Neural crest cell (in vitro differentiated cells): Measurements from ENCODE around the gene TRAF2. TPM values are rescaled to one million over a fixed set of nuclear protein-coding genes. Genes with fewer than 3 reads are reported as not detected.
A peak's percentile ranks its signal among the peaks of the same experiment; 100 is the strongest.

ENCODE experiments used
- DNase-seq: peaks from one replicate; pipeline ENCODE4 v3.0.0; 2021; ENCODE audit warnings: low read depth, mixed read lengths, low spot score
- H3K27ac Mint-ChIP-seq: one replicate; pipeline ENCODE4 v1.8.0; 2021; ENCODE audit warnings: mild to moderate bottlenecking, mixed read lengths; ENCODE audit not compliant: unreplicated experiment
- H3K27me3 Mint-ChIP-seq: 2 replicates; pipeline ENCODE4 v1.8.0; 2021; ENCODE audit warnings: low read depth, mild to moderate bottlenecking, mixed read lengths
- H3K36me3 Mint-ChIP-seq: 2 replicates; pipeline ENCODE4 v1.8.0; 2021; ENCODE audit warnings: low read depth, mild to moderate bottlenecking, mixed read lengths
- H3K4me1 Mint-ChIP-seq: 2 replicates; pipeline ENCODE4 v1.8.0; 2021; ENCODE audit warnings: mixed read lengths
- H3K4me3 Mint-ChIP-seq: one replicate; pipeline ENCODE4 v1.8.0; 2021; ENCODE audit warnings: mild to moderate bottlenecking, mixed read lengths
- H3K9me3 Mint-ChIP-seq: 2 replicates; pipeline ENCODE4 v1.8.0; 2021; ENCODE audit warnings: mixed read lengths
- total RNA-seq: library from RNA; stranded (reverse); gene quantifications from 2 replicates; pipeline ENCODE4 v1.2.1, GENCODE V29; 2021
- TF ChIP-seq, protein P1 (sequence below): fragments of 200-600 bp; sonication (generic); conservative IDR thresholded peaks from 2 replicates; pipeline ENCODE4 v1.5.0; 2021; ENCODE audit warnings: antibody characterized with exemption, mild to moderate bottlenecking

The TRAF2 gene
- total RNA-seq, 1 donor from 2014 or later, result 30.1 TPM

DNA sequence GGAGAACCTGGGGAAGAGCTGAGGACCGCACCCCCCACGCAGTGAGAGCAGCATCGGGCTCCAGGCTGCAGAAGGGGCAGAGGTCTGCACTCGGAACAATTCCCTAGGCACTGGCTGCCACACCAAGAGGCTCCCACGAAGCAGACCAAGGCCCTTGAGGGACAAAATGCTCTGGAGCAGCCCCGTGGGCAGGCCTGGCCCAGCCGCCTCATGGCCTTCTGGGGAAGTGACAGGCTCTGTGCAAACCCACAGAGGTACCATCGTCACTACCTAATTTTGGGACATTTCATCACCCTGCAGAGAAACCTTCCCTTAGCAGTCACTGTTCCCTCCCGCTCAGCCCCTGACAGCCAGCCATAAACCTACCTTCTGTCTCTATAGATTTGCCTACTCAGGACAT, 42.3 kb downstream of the TRAF2 start:
- H3K36me3 Mint-ChIP-seq, result peaks cover 17% of the 10 kb centered on the region

DNA sequence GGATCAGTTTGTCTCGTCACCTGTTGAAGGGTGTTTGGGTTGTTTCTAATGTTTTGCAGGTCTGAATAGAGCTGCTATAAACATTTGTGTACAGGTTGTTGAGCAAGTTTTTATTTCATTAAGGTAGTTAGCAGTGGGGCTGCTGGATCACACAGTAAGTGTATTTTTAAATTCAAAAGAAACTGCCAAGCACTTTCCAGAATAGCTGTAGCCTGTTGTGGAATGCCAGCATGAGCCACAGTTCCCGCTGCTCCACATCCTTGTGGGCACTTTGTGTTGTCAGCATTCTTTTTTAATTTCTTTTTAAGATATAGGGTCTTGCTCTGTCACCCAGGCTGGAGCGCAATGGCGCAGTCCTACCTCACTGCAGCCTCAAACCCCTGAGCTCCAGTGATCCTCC, 43.7 kb downstream of the TRAF2 start:
- no peak overlapping the region for H3K4me3 Mint-ChIP-seq
- H3K4me1 Mint-ChIP-seq, result peaks cover 7% of the 10 kb centered on the region
- peaks cover 2% of the 10 kb centered on the region for H3K9me3 Mint-ChIP-seq
- H3K36me3 Mint-ChIP-seq, result peaks cover 23% of the 10 kb centered on the region
- H3K27me3 Mint-ChIP-seq, result no peaks in the 10 kb centered on the region
- TF ChIP-seq, protein P1, sequence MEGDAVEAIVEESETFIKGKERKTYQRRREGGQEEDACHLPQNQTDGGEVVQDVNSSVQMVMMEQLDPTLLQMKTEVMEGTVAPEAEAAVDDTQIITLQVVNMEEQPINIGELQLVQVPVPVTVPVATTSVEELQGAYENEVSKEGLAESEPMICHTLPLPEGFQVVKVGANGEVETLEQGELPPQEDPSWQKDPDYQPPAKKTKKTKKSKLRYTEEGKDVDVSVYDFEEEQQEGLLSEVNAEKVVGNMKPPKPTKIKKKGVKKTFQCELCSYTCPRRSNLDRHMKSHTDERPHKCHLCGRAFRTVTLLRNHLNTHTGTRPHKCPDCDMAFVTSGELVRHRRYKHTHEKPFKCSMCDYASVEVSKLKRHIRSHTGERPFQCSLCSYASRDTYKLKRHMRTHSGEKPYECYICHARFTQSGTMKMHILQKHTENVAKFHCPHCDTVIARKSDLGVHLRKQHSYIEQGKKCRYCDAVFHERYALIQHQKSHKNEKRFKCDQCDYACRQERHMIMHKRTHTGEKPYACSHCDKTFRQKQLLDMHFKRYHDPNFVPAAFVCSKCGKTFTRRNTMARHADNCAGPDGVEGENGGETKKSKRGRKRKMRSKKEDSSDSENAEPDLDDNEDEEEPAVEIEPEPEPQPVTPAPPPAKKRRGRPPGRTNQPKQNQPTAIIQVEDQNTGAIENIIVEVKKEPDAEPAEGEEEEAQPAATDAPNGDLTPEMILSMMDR, result no peak
- DNase-seq, result no peak
- H3K27ac Mint-ChIP-seq, result no peak overlapping the region

More for the DNA sequence above, 42.3 kb downstream of the TRAF2 start:
- no peak for DNase-seq
- Mint-ChIP-seq H3K27ac (no peak overlapping the region), H3K4me1 (peaks cover 7% of the 10 kb centered on the region), H3K27me3 (no peaks in the 10 kb centered on the region), H3K9me3 (peaks cover 2% of the 10 kb centered on the region), H3K4me3 (no peak overlapping the region)
- TF ChIP-seq, protein P1, result no peak

DNA sequence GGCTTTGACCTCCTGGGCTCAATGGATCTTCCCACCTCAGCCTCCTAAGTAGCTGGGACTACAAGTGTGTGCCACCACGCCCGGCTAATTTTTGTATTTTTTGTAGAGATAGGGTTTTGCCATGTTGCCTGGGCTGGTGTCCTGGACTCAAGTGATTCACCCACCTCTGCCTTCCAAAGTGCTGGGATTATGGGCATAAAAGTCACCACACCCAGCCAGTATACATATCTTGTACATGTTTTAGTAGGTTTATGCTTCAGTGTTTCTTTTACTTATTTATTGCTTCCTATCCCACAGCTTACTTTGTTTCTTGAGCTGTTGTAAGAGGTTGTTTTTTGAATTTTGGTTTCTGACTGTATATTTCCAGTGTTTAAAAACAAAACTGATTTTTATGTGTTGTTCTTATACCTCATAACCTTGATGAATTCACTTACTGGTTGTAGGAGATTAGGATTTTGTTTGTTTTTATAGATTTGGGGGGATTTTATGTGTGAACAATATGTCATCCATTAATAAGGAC, 45.4 kb downstream of the TRAF2 start:
- Mint-ChIP-seq H3K27ac (no peak overlapping the region), H3K36me3 (peaks cover 25% of the 10 kb centered on the region), H3K9me3 (peaks cover 2% of the 10 kb centered on the region), H3K27me3 (no peaks in the 10 kb centered on the region), H3K4me3 (no peak overlapping the region), H3K4me1 (peaks cover 7% of the 10 kb centered on the region)
- TF ChIP-seq, protein P1, result no peak
- no peak for DNase-seq

DNA sequence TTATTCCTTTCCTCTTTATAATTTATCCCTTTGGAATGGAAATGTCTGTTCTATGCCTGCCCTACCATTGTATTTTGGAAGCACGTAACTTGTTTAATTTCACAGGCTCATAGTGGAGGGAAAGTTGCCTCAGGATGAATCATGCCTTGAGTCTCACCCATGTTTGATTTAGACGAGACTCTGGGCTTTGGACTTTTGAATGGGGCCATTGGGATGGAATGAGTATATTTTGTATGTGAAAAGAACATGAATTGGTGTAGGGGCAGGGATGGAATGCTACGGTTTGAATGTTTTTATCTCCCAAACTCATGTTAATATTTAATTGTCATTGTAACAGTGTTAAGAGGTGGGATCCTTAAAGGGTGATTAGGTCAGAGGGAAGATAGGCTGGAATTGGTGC, 48.0 kb downstream of the TRAF2 start:
- no peak for DNase-seq
- Mint-ChIP-seq H3K36me3 (peaks cover 31% of the 10 kb centered on the region), H3K4me1 (peaks cover 3% of the 10 kb centered on the region), H3K4me3 (peak overlapping the region; percentile 42), H3K9me3 (peaks cover 2% of the 10 kb centered on the region), H3K27me3 (no peaks in the 10 kb centered on the region), H3K27ac (no peak overlapping the region)
- TF ChIP-seq, protein P1, result no peak

DNA sequence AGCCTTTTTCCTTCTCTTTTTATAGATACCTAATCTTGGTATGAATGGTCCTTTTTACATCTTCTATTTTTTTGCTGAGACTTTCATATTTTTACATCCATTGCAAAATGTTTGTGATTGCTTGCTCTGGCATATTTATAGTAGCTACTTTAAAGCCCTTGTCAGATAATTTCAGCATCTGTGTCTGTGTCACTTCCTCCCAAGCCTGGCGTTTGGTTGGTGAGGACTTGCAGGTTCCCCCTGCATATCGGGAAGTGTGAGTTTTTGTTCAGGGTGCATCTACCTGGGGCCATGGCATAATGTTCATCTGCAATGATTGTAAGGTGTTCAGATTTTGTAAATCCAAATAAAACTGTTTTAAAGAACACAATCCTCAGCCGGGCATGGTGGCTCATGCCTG, 49.3 kb downstream of the TRAF2 start:
- peaks cover 2% of the 10 kb centered on the region for H3K9me3 Mint-ChIP-seq
- H3K36me3 Mint-ChIP-seq, result peaks cover 35% of the 10 kb centered on the region
- no peak overlapping the region for H3K4me3 Mint-ChIP-seq
- no peaks in the 10 kb centered on the region for H3K27me3 Mint-ChIP-seq
- peaks cover 3% of the 10 kb centered on the region for H3K4me1 Mint-ChIP-seq
- no peak for DNase-seq
- no peak overlapping the region for H3K27ac Mint-ChIP-seq
- TF ChIP-seq, protein P1, result no peak
